Fibroblast of skin of left quadriceps (primary cell): ENCODE results near the gene EIF1AD.
"Not testable (repeated sequence)": the region's sequence is repeated elsewhere in the genome, so short reads cannot be mapped to it uniquely, and the experiment has no call there.

Experiments used
- DNase-seq, 2 experiments: peaks; one replicate each; pipeline ENCODE4 v3.0.0-alpha.2; 2013; ENCODE audit warnings: low read depth in 2 of 2

The EIF1AD gene

DNA sequence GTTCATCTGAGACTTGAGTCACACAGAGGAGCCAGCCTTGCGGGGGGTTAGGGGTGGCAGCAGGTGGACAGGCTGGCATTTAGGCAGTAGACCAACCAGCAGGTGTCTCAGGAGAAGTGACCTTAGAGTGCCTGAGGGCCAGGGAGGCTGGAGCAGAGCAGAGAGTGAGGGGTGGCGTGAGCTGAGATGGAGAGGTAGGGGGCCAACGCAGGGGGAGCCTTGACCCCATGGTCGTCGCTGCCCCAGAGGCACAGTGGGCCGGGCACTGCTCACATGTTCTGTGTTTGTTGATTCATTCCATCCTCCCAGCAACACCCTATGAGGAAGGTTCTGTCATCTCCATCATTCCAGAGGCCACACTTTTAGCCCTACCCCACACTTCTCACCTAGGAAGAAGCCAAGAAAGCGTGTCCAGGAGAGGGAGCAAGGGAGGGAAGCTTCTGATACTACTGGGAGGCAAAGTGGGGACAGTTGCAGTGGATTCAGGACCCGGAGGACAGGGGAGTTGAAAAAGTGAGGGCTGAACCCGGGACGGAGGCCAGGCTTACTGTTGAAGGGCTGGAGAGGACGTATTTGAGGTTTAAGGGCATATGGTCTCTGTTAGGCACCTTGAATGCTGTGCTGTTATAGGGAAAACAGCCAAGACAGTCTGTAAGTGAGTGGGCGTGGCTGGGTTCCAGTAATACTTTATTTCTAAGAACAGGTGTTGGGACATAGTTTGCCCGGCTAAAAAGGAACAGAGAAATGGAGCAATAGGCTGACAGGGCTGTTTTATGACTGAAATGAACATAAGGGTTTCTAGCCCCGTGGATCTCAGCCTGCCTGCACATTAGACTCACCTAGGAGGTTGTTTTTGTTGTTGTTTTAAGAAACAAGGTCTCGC is 33.1 kb downstream of the EIF1AD start:
- no peak for DNase-seq

DNA sequence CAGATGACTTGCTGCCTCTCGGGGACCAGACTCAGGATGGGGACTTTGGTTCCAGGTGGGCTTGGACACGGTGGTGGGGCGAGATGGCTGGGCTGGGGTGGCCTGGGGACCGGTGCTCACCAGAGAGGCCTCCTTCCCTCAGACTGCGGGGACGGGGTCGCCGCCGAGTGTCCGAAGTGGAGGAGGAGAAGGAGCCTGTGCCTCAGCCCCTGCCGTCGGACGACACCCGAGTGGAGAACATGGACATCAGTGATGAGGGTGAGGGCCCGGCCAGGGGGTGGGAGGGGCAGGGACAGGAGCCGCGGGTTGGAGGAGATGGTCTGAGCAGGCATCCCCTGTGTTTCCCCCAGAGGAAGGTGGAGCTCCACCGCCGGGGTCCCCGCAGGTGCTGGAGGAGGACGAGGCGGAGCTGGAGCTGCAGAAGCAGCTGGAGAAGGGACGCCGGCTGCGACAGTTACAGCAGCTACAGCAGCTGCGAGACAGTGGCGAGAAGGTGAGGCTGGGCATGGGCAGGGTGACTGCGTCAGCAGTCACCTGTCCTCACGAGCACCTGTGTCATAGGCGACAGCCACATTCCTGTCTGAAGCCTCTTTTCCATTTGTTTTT is 34.5 kb downstream of the EIF1AD start:
- no peak for DNase-seq

DNA sequence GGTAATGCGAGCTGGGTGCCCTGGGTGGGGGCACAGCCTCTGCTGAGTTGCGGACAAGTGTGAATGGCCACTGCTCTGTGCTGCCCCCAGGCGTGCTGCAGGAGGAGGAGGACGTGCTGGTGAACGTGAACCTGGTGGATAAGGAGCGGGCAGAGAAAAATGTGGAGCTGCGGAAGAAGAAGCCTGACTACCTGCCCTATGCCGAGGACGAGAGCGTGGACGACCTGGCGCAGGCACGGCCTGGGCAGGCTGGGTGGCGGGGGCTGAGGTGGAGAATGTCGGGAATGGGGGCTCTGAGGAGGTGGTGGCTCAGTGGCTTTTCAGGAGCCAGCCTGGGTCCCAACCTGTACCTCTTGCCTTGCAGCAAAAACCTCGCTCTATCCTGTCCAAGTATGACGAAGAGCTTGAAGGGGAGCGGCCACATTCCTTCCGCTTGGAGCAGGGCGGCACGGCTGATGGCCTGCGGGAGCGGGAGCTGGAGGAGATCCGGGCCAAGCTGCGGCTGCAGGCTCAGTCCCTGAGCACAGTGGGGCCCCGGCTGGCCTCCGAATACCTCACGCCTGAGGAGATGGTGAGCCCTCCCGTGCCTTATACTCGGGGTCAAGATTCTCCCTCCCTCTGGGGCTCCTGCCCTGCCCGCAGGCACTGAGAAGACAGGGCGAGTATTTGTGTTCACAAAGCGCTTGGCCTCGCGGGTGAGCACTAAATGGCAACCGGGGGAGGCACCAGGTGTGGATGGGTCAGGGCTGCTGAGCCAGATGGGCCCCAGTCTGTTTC is 35.8 kb downstream of the EIF1AD start:
- no peak for DNase-seq

DNA sequence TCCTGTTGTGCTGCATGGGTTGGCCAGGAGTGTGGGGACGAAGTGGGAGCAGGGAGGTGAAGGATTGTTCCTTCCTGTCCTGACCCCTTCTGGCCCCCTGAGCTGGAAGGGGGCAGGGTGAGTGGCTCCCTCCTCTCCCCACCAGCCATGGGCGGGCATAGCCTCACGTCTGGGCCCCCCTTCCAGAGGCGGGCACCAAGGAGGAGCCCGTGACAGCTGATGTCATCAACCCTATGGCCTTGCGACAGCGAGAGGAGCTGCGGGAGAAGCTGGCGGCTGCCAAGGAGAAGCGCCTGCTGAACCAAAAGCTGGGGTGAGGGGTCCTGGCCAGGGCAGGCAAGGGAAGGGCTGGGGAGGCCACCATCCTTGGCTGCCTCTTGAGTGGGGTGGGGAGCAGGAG is 37.1 kb downstream of the EIF1AD start:
- DNase-seq = no peak

DNA sequence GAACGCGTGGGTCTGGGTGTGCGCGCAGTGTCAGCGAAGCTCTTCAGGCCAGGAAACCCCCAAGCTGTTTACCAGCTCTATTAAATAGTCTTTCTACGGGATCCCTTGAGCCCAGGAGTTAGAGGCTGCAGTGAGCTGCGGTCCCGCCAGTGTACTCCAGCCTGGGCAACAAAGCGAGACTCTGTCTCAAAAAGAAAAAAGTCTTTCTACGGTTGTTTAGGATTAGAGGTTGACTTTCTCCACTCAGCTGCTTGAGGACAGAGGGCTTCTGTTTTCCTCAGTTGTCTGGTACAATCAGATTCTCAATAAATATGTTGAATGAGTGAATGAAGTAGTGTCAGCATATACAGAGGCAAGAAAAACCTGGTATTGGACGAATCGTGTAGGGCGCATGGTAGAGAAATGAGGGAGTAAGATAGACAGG is 39.8 kb downstream of the EIF1AD start:
- DNase-seq = no peak

DNA sequence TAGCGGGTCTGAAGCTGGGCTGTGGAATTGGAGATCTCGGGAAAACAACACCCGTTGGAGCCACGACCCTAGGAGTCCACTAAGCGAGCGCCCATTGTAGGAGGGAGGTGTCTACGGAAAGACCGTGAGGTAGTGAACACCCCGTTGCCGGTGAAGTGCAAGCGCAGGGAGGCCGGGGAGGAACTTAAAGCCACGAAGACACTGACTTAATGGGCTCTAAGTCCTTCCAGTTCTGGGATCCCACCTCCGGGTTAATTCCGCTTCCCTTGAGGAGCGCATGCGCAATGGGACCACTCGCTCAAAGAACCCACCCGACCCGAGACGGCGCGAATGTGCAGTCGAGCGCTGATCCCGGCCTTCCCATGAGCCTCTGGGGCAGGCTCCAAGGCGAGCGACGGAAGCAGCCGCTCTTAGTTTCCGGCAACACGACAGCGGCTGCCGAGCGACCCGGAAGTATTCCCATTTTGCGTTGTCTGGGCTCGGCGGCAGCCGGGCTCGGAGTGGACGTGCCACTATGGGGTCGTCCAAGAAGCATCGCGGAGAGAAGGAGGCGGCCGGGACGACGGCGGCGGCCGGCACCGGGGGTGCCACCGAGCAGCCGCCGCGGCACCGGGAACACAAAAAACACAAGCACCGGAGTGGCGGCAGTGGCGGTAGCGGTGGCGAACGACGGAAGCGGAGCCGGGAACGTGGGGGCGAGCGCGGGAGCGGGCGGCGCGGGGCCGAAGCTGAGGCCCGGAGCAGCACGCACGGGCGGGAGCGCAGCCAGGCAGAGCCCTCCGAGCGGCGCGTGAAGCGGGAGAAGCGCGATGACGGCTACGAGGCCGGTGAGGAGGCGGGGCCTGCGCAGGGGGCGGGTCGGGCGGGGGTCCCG is 40.5 kb downstream of the EIF1AD start, which contains the start of gene SART1:
Gene SART1, plus strand, starts transcription at position 468 of the 874 bp plus-strand sequence. Its CDS starts 47 bp downstream, at position 515.
- peak; percentile 96 to 97 for DNase-seq

DNA sequence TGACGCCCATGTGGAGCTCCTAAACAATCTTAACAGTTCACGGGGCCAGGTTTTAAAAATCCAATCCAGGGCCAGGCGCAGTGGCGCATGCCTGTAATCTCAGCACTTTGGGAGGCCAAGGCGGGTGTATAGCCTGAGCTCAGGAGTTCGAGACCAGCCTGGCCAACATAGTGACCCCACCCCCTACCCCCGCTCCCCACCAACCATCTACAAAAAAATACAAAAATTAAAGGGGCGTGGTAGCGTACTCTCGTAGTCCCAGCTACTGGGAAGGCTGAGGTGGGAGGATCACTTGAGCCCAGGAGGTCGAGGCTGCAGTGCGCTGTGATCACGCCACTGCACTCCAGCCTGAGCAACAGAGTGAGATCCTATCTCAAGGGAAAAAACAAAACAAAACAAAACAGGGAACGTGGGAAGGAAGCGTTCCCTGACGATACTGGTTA is 41.1 kb downstream of the EIF1AD start:
- no peak for DNase-seq

DNA sequence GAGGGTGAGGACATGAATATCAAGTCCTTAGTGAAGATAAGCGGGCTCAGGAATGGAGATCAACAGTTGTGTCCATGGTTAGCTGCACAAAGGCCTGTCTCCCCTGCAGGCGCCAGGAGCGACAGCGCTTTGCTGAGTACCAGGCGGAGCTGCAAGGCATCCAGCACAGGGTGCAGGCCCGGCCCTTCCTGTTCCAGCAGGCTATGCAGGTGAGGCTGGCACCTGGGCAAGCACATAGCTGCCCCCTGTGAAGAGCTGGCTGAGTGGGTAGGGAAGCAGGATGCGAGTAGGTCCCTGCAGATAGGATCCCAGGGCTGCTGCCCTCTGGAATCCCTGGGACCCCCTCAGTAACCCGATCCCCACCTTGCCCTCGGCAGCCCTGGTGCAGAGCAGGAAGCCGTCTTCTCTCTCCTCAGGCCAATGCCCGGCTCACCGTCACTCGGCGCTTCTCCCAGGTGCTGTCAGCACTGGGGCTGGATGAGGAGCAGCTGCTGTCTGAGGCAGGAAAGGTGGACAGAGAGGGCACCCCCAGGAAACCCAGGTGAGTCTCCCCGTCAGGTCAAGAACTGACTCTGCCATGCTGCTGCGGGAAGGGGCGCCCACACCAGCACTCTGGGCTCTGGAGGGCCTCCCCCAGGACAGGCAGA is 43.1 kb downstream of the EIF1AD start:
- no peak for DNase-seq

DNA sequence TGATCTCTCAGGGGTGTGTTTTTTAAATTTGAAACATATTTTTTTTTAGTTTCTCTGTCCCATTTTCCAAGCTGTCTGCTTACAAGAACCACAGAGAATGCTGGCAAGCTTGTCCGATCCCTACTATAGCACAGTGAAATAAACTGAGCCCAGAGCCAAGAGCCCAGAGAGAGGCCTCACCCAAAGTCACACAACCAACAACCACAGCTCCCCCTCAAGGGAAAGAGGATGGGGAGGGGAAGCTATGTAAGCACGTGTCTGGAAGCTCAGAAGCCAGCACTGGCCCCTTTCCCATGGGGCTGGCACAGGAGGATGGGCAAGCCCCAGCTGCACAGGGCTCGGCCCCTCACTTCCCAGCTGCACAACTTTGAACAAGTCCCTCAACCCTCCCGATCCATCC is 43.7 kb downstream of the EIF1AD start:
- DNase-seq = no peak

DNA sequence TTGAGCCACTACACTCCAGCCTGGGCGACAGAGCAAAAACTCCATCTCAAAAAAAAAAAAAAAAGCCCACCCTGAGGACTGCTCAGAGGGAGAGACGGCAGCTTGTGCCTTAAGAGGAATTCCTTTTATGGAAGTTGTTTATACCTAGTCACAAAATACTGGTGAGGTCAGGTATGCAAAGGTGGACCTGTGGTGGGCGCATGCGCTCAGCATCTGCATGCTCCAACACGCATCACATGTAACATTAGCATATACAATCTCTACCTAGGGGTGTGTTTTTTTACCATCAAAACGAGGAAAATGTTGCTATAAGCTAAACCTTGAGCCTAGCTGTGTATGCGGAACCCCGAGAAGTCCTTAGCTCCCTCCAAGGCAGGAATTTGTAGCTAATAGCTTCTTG is 47.2 kb downstream of the EIF1AD start:
- no peak for DNase-seq

DNA sequence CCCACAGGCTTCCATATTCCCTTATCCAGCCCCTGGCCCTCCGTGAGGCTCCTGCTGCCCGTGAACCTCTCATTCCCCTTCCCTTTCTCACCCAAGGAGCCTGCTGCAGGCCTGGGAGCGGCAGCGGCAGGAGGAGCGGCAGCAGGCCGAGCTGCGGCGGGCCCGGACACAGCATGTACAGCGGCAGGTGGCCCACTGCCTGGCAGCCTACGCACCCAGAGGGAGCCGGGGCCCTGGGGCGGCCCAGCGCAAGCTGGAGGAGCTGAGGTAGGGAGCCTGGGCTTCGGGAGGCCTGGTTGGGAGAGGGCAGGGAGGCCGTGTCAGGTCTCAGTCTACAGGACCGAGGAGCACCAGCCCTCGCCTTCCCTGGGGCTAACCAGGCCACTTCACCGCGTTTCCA is 48.5 kb downstream of the EIF1AD start:
- no peak for DNase-seq

DNA sequence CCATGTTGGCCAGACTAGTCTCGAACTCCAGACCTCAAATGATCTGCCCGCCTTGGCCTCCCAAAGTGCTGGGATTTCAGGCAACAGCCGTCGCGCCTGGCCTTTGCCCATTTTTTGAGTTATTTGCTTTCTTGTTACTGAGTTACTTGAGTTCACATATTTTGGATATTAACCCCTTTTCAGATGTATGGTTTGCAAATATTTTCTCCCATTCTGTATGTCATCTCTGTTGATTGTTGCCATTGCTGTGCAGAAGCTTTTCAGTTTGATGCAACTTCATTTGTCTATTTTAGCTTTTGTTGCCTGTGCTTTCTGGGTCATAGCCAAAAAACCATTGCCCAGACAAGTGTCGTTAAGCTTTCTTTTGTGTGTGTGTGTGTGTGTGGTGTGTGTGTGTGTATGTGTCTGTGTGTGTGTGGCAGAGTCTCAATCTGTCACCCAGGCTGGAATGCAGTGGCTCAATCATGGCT is 49.9 kb downstream of the EIF1AD start:
- no peak for DNase-seq

DNA sequence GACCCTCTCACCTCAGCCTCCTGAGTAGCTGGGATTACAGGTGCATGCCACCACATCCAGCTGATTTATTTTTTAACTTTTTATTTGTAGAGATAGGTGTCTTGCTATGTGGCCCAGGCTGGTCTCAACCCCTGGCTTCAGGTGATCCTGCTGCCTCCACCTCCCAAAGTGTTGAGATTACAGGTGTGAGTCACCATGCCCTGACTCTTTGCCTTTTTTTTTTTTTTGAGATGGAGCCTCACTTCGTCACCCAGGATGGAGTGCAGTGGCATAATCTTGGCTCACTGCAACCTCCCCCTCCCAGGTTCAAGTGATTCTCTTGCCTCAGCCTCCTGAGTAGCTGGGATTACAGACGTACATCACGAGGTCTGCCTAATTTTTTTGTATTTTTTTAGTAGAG is 50.3 kb downstream of the EIF1AD start:
- DNase-seq = not testable (repeated sequence)

DNA sequence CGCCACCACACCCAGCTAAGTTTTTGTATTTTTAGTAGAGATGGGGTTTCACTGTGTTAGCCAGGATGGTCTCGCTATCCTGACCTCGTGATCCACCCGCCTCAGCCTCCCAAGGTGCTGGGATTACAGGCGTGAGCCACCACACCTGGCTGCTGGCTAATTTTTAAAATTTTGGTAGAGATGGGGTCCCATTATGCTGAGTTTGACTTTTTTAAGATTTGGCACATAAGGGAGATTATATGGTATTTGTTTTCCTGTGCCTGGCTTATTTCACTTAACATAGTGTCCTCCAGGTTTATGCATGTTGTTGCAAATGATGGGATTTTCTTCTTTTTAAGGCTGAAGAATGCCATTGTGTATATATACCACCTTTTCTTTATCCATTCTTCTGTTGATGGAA is 51.2 kb downstream of the EIF1AD start:
- not testable (repeated sequence) for DNase-seq

DNA sequence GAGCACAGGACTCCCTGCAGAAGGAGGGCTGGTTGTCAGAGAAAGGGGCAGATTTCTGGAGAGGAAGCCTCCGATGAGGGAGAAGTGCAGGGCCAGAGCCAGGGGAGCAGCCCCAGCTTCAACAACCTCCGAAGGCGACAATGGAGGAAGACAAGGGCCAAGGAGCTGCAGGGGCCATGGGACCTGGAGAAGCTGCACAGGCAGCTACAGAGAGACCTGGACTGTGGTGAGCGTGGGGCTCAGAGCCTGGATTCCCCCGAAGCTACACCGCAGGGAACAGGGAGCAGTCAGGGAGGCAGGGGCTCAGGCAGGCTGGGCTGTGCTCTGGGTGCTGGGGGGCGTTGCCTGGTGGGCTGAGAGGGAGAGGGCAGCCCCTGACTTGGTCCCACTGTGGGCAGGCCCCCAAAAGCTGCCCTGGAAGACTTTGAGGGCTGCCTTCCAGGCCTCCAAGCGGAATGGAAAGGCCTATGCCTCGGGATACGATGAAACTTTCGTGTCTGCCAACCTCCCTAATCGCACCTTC is 54.3 kb downstream of the EIF1AD start:
- DNase-seq = no peak

DNA sequence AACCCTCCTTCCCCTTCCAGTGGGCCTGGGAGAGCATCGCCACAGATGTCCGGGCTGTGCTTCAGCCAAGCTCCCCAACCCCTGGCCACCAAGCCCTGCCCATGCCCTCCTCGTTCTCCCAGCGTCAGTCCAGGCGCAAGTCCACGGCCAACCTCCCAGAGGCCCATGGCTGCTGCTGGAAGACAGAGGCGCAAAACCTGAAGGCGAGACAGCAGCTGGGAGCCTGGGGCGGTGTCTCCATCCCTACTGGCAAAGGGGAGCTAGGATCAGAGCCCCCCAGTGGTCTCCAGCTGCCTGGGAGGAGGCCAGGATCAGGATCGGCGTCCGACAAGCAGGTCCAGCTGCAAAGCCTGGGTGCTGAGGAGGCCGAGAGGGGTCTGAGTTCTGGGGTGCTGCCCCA is 54.8 kb downstream of the EIF1AD start:
- no peak for DNase-seq

DNA sequence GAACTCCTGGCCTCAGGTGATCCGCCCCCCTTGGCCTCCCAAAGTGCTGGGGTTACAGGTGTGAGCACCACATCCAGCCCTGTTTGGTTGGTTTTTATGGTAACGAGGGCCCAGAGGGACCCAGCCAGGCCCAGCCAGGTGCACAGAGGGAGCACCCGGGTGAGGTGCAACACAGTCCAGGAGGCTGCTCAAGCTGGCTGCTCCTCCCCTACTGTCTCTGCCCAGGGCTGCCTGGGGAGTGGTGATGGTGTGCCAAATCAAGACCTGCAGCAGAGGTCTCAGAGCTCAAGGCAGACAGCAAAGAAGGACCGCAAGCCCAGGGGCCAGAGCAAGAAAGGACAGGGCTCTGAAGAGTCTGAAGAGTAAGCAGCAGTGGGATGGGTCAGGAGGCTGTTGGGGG is 55.3 kb downstream of the EIF1AD start:
- DNase-seq = no peak
